WTC11 (cell line): ENCODE results near the gene LDLRAD1. TPM values are rescaled to one million over a fixed set of nuclear protein-coding genes. Genes with fewer than 3 reads are reported as not detected.
"Not testable (repeated sequence)": the region's sequence is repeated elsewhere in the genome, so short reads cannot be mapped to it uniquely, and the experiment has no call there.

ENCODE experiments used
- ATAC-seq: fragments of 200-7000 bp; cut with Tn5 transposase; 2 replicates; pipeline ENCODE4 v1.10.0; 2021; ENCODE audit warnings: mild to moderate bottlenecking, moderate library complexity
- CTCF ChIA-PET: fragments of 300-600 bp; sonication (Branson Sonifier 250); formaldehyde crosslinking; loops from one replicate; lab custom pipeline; 2021; ENCODE audit warnings: antibody characterized with exemption; lab: Charles Lee
- POLR2A ChIA-PET: fragments of 350-600 bp; sonication (Branson Sonifier 250); formaldehyde crosslinking; loops from one replicate; lab custom pipeline; 2021; ENCODE audit warnings: antibody characterized with exemption; lab: Charles Lee
- DNase-seq: peaks from one replicate; pipeline ENCODE4 v3.0.0; 2021; ENCODE audit warnings: low spot score
- H3K27ac Mint-ChIP-seq: 2 replicates; pipeline ENCODE4 v1.8.0; 2021; ENCODE audit warnings: mixed read lengths
- H3K27me3 Mint-ChIP-seq: 2 replicates; pipeline ENCODE4 v1.8.0; 2021; ENCODE audit warnings: low read depth, mild to moderate bottlenecking, moderate library complexity, mixed read lengths
- H3K36me3 Mint-ChIP-seq: 2 replicates; pipeline ENCODE4 v1.8.0; 2021; ENCODE audit warnings: mixed read lengths
- H3K4me1 Mint-ChIP-seq: 2 replicates; pipeline ENCODE4 v1.8.0; 2022; ENCODE audit warnings: mixed read lengths
- H3K4me3 Mint-ChIP-seq: 2 replicates; pipeline ENCODE4 v1.8.0; 2021; ENCODE audit warnings: mild to moderate bottlenecking, moderate library complexity, mixed read lengths
- H3K9me3 Mint-ChIP-seq: 2 replicates; pipeline ENCODE4 v1.8.0; 2021; ENCODE audit warnings: mixed read lengths
- ELF4 ChIP-seq: sonication (generic); formaldehyde crosslinking; IDR thresholded peaks from 2 replicates; pipeline ENCODE4 v1.8.1; 2022; ENCODE audit warnings: low read depth, mild to moderate bottlenecking, moderate library complexity, missing genetic modification reagents
- FOXJ3 ChIP-seq: sonication (generic); formaldehyde crosslinking; IDR thresholded peaks from 2 replicates; pipeline ENCODE4 v1.9.0; 2021; ENCODE audit warnings: missing genetic modification reagents, mild to moderate bottlenecking, borderline replicate concordance
- FOXK1 ChIP-seq: sonication (generic); formaldehyde crosslinking; IDR thresholded peaks from 2 replicates; pipeline ENCODE4 v1.8.0; 2022; ENCODE audit warnings: mild to moderate bottlenecking, moderate library complexity, missing genetic modification reagents
- FOXP4 ChIP-seq: sonication (generic); formaldehyde crosslinking; IDR thresholded peaks from 2 replicates; pipeline ENCODE4 v1.8.0; 2022; ENCODE audit warnings: mild to moderate bottlenecking, missing genetic modification reagents
- JAZF1 ChIP-seq: fragments of 250-450 bp; sonication (Bioruptor Pico); IDR thresholded peaks from 2 replicates; pipeline ENCODE4 v1.9.0; 2021; ENCODE audit warnings: moderate library complexity, mild to moderate bottlenecking, inconsistent platforms
- MLX ChIP-seq: sonication (generic); formaldehyde crosslinking; IDR thresholded peaks from 2 replicates; pipeline ENCODE4 v1.8.1; 2023; ENCODE audit warnings: mild to moderate bottlenecking, missing genetic modification reagents, moderate library complexity
- OVOL2 ChIP-seq: fragments of 250-450 bp; sonication (Bioruptor Pico); IDR thresholded peaks from 2 replicates; pipeline ENCODE4 v1.9.0; 2021; ENCODE audit warnings: mild to moderate bottlenecking, borderline replicate concordance
- PRRX2 ChIP-seq: fragments of 250-450 bp; sonication (Bioruptor Pico); IDR thresholded peaks from 2 replicates; pipeline ENCODE4 v1.8.0; 2021; ENCODE audit warnings: mild to moderate bottlenecking
- ZNF423 ChIP-seq: fragments of 250-450 bp; sonication (Bioruptor Pico); IDR thresholded peaks from 2 replicates; pipeline ENCODE4 v2.1.2; 2022; ENCODE audit warnings: mild to moderate bottlenecking, moderate library complexity
- total RNA-seq: library from RNA; stranded (reverse); gene quantifications from 3 replicates; pipeline ENCODE4 v1.2.3, GENCODE V29; 2021
- TF ChIP-seq, protein P1 (sequence below): sonication (generic); formaldehyde crosslinking; IDR thresholded peaks from 2 replicates; pipeline ENCODE4 v1.8.1; 2022; ENCODE audit warnings: low read depth, missing genetic modification reagents, borderline replicate concordance
- TF ChIP-seq, protein P2 (sequence below): sonication (generic); formaldehyde crosslinking; IDR thresholded peaks from 2 replicates; pipeline ENCODE4 v1.8.0; 2022; ENCODE audit warnings: mild to moderate bottlenecking, missing genetic modification reagents
- TF ChIP-seq, protein P3 (sequence below): sonication (generic); formaldehyde crosslinking; IDR thresholded peaks from 2 replicates; pipeline ENCODE4 v1.8.1; 2023; ENCODE audit warnings: mild to moderate bottlenecking, missing genetic modification reagents
- TF ChIP-seq, protein P4 (sequence below): sonication (generic); formaldehyde crosslinking; IDR thresholded peaks from 2 replicates; pipeline ENCODE4 v1.8.1; 2023; ENCODE audit warnings: mild to moderate bottlenecking, missing genetic modification reagents

The LDLRAD1 gene
- total RNA-seq, 1 experiment from 2014 or later: 0.09 TPM

- no peak for ATAC-seq
- no peak overlapping the region for H3K27ac Mint-ChIP-seq
- no peak for DNase-seq
- no peaks in the 10 kb centered on the region for H3K4me1 Mint-ChIP-seq
- H3K9me3 Mint-ChIP-seq: no peaks in the 10 kb centered on the region
- ChIA-PET CTCF (interaction anchor here (1.4 kb wide), 1 partner anchor 32 kb away, joined by 5 read pairs; no protein-coding TSS in a partner anchor), POLR2A (no interaction called here)
- no peak overlapping the region for H3K4me3 Mint-ChIP-seq
- no peaks in the 10 kb centered on the region for H3K27me3 Mint-ChIP-seq
- no peaks in the 10 kb centered on the region for H3K36me3 Mint-ChIP-seq
- TF ChIP-seq, protein P1, sequence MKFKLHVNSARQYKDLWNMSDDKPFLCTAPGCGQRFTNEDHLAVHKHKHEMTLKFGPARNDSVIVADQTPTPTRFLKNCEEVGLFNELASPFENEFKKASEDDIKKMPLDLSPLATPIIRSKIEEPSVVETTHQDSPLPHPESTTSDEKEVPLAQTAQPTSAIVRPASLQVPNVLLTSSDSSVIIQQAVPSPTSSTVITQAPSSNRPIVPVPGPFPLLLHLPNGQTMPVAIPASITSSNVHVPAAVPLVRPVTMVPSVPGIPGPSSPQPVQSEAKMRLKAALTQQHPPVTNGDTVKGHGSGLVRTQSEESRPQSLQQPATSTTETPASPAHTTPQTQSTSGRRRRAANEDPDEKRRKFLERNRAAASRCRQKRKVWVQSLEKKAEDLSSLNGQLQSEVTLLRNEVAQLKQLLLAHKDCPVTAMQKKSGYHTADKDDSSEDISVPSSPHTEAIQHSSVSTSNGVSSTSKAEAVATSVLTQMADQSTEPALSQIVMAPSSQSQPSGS: no peak
- TF ChIP-seq JAZF1 (CRISPR knock-in tag): no peak
- TF ChIP-seq FOXK1 (CRISPR knock-in tag): no peak
- no peak for TF ChIP-seq ELF4 (CRISPR knock-in tag)
- TF ChIP-seq OVOL2 (CRISPR knock-in tag): no peak
- no peak for TF ChIP-seq PRRX2 (CRISPR knock-in tag)
- no peak for TF ChIP-seq MLX
- TF ChIP-seq FOXP4: no peak
- TF ChIP-seq, protein P2, sequence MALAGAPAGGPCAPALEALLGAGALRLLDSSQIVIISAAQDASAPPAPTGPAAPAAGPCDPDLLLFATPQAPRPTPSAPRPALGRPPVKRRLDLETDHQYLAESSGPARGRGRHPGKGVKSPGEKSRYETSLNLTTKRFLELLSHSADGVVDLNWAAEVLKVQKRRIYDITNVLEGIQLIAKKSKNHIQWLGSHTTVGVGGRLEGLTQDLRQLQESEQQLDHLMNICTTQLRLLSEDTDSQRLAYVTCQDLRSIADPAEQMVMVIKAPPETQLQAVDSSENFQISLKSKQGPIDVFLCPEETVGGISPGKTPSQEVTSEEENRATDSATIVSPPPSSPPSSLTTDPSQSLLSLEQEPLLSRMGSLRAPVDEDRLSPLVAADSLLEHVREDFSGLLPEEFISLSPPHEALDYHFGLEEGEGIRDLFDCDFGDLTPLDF (CRISPR knock-in tag): no peak
- TF ChIP-seq, protein P3, sequence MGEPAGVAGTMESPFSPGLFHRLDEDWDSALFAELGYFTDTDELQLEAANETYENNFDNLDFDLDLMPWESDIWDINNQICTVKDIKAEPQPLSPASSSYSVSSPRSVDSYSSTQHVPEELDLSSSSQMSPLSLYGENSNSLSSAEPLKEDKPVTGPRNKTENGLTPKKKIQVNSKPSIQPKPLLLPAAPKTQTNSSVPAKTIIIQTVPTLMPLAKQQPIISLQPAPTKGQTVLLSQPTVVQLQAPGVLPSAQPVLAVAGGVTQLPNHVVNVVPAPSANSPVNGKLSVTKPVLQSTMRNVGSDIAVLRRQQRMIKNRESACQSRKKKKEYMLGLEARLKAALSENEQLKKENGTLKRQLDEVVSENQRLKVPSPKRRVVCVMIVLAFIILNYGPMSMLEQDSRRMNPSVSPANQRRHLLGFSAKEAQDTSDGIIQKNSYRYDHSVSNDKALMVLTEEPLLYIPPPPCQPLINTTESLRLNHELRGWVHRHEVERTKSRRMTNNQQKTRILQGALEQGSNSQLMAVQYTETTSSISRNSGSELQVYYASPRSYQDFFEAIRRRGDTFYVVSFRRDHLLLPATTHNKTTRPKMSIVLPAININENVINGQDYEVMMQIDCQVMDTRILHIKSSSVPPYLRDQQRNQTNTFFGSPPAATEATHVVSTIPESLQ (CRISPR knock-in tag): no peak
- no peak for TF ChIP-seq FOXJ3 (CRISPR knock-in tag)
- TF ChIP-seq, protein P4, sequence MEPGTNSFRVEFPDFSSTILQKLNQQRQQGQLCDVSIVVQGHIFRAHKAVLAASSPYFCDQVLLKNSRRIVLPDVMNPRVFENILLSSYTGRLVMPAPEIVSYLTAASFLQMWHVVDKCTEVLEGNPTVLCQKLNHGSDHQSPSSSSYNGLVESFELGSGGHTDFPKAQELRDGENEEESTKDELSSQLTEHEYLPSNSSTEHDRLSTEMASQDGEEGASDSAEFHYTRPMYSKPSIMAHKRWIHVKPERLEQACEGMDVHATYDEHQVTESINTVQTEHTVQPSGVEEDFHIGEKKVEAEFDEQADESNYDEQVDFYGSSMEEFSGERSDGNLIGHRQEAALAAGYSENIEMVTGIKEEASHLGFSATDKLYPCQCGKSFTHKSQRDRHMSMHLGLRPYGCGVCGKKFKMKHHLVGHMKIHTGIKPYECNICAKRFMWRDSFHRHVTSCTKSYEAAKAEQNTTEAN: no peak
- no peak for TF ChIP-seq ZNF423 (CRISPR knock-in tag)
Measured at GRCh38 chr1:54024358-54024757, 6.4 kb upstream of the LDLRAD1 start.

GRCh38 chr1:54019562-54020176 lies 1.7 kb upstream of the LDLRAD1 start:
- H3K4me1 Mint-ChIP-seq, H3K27me3 Mint-ChIP-seq, H3K27ac Mint-ChIP-seq, POLR2A ChIA-PET, DNase-seq, H3K36me3 Mint-ChIP-seq, H3K9me3 Mint-ChIP-seq, H3K4me3 Mint-ChIP-seq, ATAC-seq: not testable (repeated sequence)
- CTCF ChIA-PET: interaction anchor here (3.7 kb wide), 1 partner anchor 28 kb away, joined by 19 read pairs; no protein-coding TSS in a partner anchor
